ENCODE data around the gene OTOF.

The OTOF gene

DNA sequence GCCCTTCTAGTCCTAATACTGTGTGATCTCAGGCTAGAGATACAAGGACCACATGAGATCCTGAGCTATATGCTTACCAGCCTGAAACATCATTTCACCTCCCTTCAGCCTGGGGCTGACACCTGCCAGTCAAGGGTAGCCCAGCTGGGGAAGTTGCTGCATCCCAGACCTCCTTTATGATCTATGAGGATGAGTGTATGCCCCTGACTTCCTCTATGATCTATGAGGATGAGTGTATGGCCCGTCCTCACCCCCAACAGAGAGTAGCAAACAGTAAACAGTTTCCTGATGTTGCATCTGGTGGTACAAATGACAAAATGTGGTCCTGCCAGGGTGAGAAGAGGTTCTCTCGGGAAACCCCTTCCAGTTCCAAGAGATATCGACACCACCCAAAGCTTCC is 8.9 kb upstream of the OTOF start:
- WGBS, result 83% methylated on average over 3 of the region's 3 CpGs
- H3K27me3 ChIP-seq (ENCODE audit: insufficient read depth, low read length), result no peaks in the 10 kb centered on the region

DNA sequence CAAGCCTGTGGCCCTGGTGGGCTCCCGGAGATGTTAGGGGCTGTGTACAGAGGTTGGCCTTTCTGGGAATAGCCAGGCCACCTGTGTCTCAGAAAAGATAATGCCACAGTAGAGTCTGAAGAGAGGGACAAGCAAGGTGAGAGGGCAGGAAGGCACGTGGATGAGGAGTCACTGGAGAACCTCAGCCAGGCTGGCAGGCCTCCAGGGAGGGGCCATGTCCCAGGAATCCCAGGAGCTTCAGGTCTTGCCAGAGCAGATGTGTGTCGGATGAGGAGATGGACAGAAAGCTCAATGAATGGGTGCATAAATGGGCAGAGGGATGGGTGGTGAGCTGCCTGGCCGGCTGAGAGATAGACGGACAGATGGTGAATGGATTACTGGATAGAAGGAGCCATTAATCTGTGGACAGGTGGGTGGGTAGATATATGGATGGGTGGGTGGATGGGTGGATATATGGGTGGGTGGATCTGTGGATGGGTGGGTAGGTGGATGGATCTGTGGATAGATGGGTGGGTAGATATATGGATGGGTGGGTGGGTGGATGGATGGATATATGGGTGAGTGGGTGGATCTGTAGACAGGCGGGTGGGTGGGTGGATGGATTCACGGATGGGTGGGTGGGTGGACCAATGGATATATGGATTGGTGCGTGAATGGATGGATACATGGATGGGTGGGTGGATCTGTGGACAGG is 7.9 kb upstream of the OTOF start:
- no peaks in the 10 kb centered on the region for H3K4me1 ChIP-seq (ENCODE audit: insufficient read depth, low read length)
- no peak overlapping the region for H3K9ac ChIP-seq (ENCODE audit: low read depth, low read length)
- no peaks in the 10 kb centered on the region for H3K36me3 ChIP-seq (ENCODE audit: insufficient read depth, low read length)

More for the DNA sequence above, 8.9 kb upstream of the OTOF start:
- Histone ChIP-seq H3K9me3 (ENCODE audit: insufficient read depth, low read depth, low read length) (no peaks in the 10 kb centered on the region), H3K27ac (ENCODE audit: low read depth, low read length) (no peak overlapping the region), H3K9ac (ENCODE audit: low read depth, low read length) (no peak overlapping the region), H3K36me3 (ENCODE audit: insufficient read depth, low read length) (no peaks in the 10 kb centered on the region), H3K4me3 (ENCODE audit: low read length) (no peak overlapping the region), H3K4me1 (ENCODE audit: insufficient read depth, low read length) (no peaks in the 10 kb centered on the region)

DNA sequence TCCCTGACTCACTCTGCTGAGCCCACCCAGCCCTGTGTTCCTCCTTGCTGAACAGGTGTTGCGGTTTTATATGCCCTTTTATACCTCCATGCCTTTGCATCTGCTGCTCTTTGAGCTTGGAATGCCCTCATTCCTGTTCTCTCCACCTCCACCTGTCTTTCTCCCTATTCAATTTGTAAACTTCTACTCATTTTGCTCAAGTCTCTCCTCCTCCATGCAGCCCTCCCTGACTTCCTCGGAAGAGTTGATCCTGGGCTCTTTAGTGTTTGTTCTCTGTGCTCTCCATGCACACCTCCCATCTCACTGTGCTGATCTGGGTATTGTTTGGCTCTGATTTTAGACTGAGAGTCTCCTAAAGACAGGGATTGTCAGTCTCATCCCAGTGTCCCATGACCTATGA is 7.2 kb upstream of the OTOF start:
- Histone ChIP-seq H3K9me3 (ENCODE audit: insufficient read depth, low read depth, low read length) (no peaks in the 10 kb centered on the region), H3K9ac (ENCODE audit: low read depth, low read length) (no peak overlapping the region), H3K4me3 (ENCODE audit: low read length) (no peak overlapping the region), H3K36me3 (ENCODE audit: insufficient read depth, low read length) (no peaks in the 10 kb centered on the region), H3K27ac (ENCODE audit: low read depth, low read length) (no peak overlapping the region), H3K4me1 (ENCODE audit: insufficient read depth, low read length) (no peaks in the 10 kb centered on the region), H3K27me3 (ENCODE audit: insufficient read depth, low read length) (no peaks in the 10 kb centered on the region)
- WGBS, result 80% methylated on average over 2 of the region's 2 CpGs

More for the DNA sequence above, 7.9 kb upstream of the OTOF start:
- H3K4me3 ChIP-seq (ENCODE audit: low read length), result no peak overlapping the region
- no peaks in the 10 kb centered on the region for H3K27me3 ChIP-seq (ENCODE audit: insufficient read depth, low read length)
- WGBS, result 87% methylated on average over 8 of the region's 8 CpGs
- H3K27ac ChIP-seq (ENCODE audit: low read depth, low read length), result no peak overlapping the region
- H3K9me3 ChIP-seq (ENCODE audit: insufficient read depth, low read depth, low read length), result no peaks in the 10 kb centered on the region

DNA sequence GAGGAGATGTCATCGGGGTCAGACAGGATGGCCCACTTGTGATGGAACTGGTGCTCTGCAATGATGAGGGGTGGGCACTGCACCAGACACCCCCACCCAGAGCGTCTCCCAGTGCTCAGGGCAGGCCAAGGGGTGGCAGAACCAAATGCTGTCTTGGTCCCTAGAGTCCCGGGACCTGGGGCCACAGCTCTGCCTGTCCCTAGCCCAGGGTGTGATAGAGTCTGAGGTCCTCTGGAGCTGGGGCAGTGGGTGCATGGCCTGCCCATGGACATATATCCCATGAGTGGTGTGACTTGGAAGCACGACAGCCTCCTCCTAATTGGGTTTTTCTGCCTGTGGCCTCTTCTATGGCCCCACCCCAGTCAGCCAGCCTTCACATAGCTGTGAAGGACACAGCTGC is 6.7 kb upstream of the OTOF start:
- no peak overlapping the region for H3K9ac ChIP-seq (ENCODE audit: low read depth, low read length)
- WGBS, result 92% methylated on average over 4 of the region's 4 CpGs

DNA sequence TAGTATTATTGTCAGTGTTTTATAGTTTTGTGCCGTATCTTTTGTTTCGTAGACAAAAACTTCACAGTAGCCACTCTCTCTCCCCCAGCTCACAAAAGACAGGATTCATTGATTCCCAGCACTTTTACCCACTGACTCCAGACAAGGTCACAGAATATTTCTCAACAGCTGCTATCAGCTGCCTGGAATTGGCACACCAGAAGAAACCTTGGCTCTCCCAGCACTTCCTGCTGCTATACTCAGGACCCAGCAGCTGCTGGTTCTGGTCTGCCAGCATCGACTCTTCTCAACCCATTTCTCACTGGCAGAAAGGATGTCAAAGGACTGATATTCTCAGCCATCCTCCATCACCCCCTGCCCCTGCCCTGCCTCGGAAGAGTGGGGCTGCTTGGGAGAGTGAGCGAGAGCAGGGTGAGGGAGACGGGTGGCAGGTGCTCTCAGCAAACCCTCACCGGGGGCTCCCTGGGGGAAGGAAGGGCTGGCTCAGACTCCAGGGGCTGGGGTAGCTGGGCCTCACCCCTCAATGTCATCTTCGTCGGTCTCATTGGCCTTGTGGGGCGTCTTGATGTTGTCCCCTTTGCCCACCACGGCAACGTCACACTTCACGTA is 6.1 kb upstream of the OTOF start:
- no peaks in the 10 kb centered on the region for H3K36me3 ChIP-seq (ENCODE audit: insufficient read depth, low read length)
- no peaks in the 10 kb centered on the region for H3K27me3 ChIP-seq (ENCODE audit: insufficient read depth, low read length)
- WGBS, result 94% methylated on average over 13 of the region's 13 CpGs
- H3K9me3 ChIP-seq (ENCODE audit: insufficient read depth, low read depth, low read length), result no peaks in the 10 kb centered on the region
- no peaks in the 10 kb centered on the region for H3K4me1 ChIP-seq (ENCODE audit: insufficient read depth, low read length)
- no peak overlapping the region for H3K27ac ChIP-seq (ENCODE audit: low read depth, low read length)
- no peak overlapping the region for H3K4me3 ChIP-seq (ENCODE audit: low read length)
- H3K9ac ChIP-seq (ENCODE audit: low read depth, low read length), result no peak overlapping the region

More for the DNA sequence above, 6.7 kb upstream of the OTOF start:
- no peak overlapping the region for H3K4me3 ChIP-seq (ENCODE audit: low read length)
- no peaks in the 10 kb centered on the region for H3K36me3 ChIP-seq (ENCODE audit: insufficient read depth, low read length)
- H3K27ac ChIP-seq (ENCODE audit: low read depth, low read length), result no peak overlapping the region
- H3K4me1 ChIP-seq (ENCODE audit: insufficient read depth, low read length), result no peaks in the 10 kb centered on the region
- H3K9me3 ChIP-seq (ENCODE audit: insufficient read depth, low read depth, low read length), result no peaks in the 10 kb centered on the region
- H3K27me3 ChIP-seq (ENCODE audit: insufficient read depth, low read length), result no peaks in the 10 kb centered on the region

DNA sequence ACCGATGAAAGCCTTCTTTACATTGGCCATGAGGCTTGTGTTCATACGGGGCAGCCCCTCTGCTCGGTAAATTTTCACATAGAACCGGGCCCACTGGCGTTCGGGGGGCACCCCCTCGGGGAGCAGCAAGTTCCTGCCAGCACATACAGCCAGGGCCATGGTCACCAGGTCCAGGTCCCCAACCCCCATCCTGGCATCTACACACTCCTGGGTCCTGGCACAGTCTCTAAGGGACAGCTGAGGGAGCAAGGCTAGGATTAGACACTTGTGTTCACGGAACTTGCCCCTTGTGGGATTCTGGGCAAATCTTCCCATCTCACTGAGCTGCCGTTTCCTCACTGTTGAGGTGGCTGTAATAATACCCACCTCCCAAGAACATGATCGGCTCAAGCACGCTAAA is 5.6 kb upstream of the OTOF start:
- Histone ChIP-seq H3K27me3 (ENCODE audit: insufficient read depth, low read length) (no peaks in the 10 kb centered on the region), H3K4me3 (ENCODE audit: low read length) (no peak overlapping the region), H3K4me1 (ENCODE audit: insufficient read depth, low read length) (no peaks in the 10 kb centered on the region), H3K27ac (ENCODE audit: low read depth, low read length) (no peak overlapping the region), H3K9ac (ENCODE audit: low read depth, low read length) (no peak overlapping the region), H3K9me3 (ENCODE audit: insufficient read depth, low read depth, low read length) (no peaks in the 10 kb centered on the region), H3K36me3 (ENCODE audit: insufficient read depth, low read length) (no peaks in the 10 kb centered on the region)
- WGBS, result 94% methylated on average over 9 of the region's 11 CpGs

DNA sequence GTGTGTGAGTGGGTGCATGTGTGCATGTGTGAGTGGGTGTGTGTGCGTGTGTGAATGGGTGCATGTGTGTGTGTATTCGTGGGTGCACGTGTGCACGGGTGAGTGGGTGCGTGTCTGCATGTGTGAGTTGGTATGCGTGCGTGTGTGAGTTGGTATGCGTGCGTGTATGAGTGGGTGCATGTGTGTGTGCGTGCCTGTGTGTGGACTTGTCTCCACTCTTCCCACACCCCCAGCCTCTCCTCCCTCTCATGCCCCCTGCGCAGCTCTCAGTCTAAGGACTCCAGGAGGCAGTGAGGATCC is 5.1 kb upstream of the OTOF start:
- WGBS, result 97% methylated on average over 11 of the region's 11 CpGs
- no peak overlapping the region for H3K27ac ChIP-seq (ENCODE audit: low read depth, low read length)
- H3K27me3 ChIP-seq (ENCODE audit: insufficient read depth, low read length), result no peaks in the 10 kb centered on the region

DNA sequence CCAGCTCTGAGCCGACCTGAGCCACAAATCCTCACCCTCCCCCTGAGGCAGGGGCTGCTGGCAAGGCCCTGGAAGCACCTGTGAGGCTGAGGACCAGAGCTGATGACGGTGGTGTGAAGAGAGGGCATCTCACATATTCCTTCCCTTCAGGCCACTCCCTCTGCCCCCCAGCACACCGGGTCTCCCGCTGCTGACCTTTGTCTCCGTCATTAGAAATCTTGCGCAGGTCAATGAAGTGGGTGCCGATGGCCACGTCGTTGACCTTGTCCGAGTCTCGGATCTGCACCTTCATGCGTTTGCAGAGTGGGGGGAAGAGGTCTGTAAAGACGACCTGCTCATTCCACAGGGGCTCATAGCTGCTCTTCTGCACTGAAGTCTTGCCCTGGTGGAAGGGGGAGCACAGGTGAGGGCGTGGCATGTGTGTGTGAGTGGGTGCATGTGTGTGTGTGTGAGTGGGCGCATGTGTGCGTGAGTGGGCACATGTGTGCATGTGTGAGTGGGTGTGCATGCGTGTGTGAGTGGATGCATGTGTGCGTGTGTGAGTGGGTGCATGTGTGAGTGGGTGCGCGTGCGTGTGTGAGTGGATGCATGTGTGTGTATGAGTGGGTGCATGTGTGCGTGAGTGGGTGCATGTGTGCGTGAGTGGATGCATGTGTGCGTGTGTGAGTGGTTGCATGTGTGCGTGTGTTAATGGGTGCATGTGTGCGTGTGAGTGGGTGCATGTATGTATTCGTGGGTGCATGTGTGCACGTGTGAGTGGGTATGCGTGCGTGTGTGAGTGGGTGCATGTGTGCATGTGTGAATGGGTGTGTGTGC is 4.5 kb upstream of the OTOF start:
- Histone ChIP-seq H3K36me3 (ENCODE audit: insufficient read depth, low read length) (no peaks in the 10 kb centered on the region), H3K9me3 (ENCODE audit: insufficient read depth, low read depth, low read length) (no peaks in the 10 kb centered on the region), H3K9ac (ENCODE audit: low read depth, low read length) (no peak overlapping the region), H3K27me3 (ENCODE audit: insufficient read depth, low read length) (no peaks in the 10 kb centered on the region), H3K4me3 (ENCODE audit: low read length) (no peak overlapping the region), H3K27ac (ENCODE audit: low read depth, low read length) (no peak overlapping the region), H3K4me1 (ENCODE audit: insufficient read depth, low read length) (no peaks in the 10 kb centered on the region)
- WGBS, result 94% methylated on average over 30 of the region's 30 CpGs

More for the DNA sequence above, 5.1 kb upstream of the OTOF start:
- Histone ChIP-seq H3K4me3 (ENCODE audit: low read length) (no peak overlapping the region), H3K9ac (ENCODE audit: low read depth, low read length) (no peak overlapping the region), H3K9me3 (ENCODE audit: insufficient read depth, low read depth, low read length) (no peaks in the 10 kb centered on the region), H3K4me1 (ENCODE audit: insufficient read depth, low read length) (no peaks in the 10 kb centered on the region), H3K36me3 (ENCODE audit: insufficient read depth, low read length) (no peaks in the 10 kb centered on the region)

DNA sequence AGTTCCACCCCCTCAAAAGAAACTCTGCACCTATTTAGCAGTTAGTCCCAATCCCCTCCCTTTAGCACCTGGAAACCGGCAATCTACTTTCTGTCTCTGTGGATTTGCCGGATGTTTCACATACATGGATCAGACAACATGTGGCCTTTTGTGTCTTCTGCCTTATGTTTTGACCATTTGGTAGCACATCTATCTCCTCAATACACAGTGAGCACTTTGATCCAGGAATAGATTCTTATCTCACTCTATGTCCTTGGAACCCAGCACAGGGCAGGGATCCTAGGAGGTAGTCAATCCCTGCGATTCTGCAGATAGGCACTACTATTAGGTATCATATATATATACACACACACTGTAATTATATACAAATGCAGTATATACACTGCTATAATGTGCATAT is 3.8 kb upstream of the OTOF start:
- Histone ChIP-seq H3K4me1 (ENCODE audit: insufficient read depth, low read length) (no peaks in the 10 kb centered on the region), H3K4me3 (ENCODE audit: low read length) (no peak overlapping the region), H3K36me3 (ENCODE audit: insufficient read depth, low read length) (no peaks in the 10 kb centered on the region), H3K27me3 (ENCODE audit: insufficient read depth, low read length) (no peaks in the 10 kb centered on the region), H3K9ac (ENCODE audit: low read depth, low read length) (no peak overlapping the region), H3K27ac (ENCODE audit: low read depth, low read length) (no peak overlapping the region), H3K9me3 (ENCODE audit: insufficient read depth, low read depth, low read length) (no peaks in the 10 kb centered on the region)
- WGBS, result 94% methylated on average over 2 of the region's 3 CpGs

DNA sequence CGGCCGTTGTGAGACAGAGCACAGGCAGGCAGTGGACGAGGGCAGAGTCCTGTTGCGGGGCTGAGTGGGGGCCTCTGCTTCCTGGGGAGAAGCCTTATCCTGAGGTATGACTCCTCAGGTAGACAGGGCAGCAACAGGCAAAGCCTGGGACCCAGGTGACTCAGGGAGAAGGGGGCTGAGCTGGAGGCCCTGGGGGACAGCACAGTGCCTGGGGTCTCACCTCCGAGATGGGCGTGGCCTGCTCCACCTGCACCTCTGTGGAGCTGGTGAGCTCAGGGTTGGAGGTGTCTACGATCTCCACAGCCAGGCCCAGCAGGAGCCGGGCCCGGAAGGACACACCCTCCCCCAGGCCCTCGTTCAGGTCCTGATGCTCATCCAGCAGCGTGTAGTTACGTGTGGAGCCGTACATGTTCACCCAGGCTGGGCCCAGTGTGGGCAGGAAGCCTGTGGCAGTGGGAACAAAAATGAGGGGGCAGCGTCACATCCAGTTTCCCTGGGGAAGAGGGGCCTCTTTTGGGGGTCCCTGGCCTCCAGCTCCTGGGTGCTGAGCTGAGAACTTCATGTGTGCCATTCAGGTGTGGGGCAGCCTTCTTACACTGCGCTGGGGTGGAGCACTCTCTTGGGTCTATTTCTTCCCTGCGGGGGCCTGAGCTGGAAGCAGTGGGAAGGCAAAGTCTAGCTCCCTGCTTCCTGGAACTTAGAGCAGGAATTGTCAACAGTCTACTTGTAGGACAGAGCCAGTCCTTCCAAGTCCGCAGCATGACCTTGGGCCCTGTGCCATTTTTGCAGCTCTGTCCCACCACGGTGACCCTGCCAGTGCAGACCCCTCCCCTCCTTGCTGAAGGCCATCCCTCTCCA is 2.9 kb upstream of the OTOF start:
- Histone ChIP-seq H3K9me3 (ENCODE audit: insufficient read depth, low read depth, low read length) (no peaks in the 10 kb centered on the region), H3K4me3 (ENCODE audit: low read length) (no peak overlapping the region), H3K27me3 (ENCODE audit: insufficient read depth, low read length) (no peaks in the 10 kb centered on the region), H3K27ac (ENCODE audit: low read depth, low read length) (no peak overlapping the region), H3K9ac (ENCODE audit: low read depth, low read length) (peak overlapping the region; percentile 26; the same call in 1 of the 2 replicates), H3K4me1 (ENCODE audit: insufficient read depth, low read length) (no peaks in the 10 kb centered on the region), H3K36me3 (ENCODE audit: insufficient read depth, low read length) (no peaks in the 10 kb centered on the region)
- WGBS, result 86% methylated on average over 18 of the region's 18 CpGs
